Measurements from ENCODE around the gene ZNF185. TPM values are rescaled to one million over a fixed set of nuclear protein-coding genes. Genes with fewer than 3 reads are reported as not detected.
"Not testable (repeated sequence)": the region's sequence is repeated elsewhere in the genome, so short reads cannot be mapped to it uniquely, and the experiment has no call there.

ZNF185 gene
- total RNA-seq, 1 donor from 2014 or later: 63.4 TPM

DNA sequence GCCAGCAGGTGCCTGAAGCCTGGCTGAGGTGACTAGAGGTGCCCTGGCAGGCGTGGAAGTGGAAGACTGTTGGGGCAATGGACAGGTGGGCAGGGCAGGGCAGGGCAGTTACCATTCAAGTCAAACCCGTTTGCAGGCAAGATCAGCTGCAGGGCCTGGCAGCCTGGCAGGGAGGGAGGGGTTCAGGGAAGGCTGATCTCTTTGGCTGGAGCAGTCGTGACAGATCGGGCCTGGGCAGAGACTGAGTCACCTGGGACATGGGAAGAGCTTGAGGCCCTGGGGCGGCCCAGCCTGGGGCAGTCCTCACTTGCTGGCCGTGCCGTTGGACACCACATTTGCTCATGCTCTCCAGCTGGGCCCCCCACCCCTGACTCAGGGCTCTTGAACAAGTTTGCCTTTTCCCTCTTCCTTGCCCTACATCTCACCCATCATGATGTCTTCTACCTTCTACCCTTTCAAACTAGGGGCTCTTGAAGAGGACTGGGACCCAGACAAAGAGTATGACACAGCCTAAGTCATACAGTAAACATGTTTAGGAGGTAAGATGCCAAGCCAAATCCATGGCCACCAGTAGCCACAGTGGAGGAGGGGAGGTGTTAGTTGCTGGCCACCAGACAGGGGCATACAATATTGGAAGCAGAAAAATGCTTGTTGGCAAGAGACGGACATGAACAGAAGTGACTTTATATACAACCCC is 2.0 kb upstream of the ZNF185 start:
- DNase-seq (ENCODE audit: low read depth): peak; percentile 36

DNA sequence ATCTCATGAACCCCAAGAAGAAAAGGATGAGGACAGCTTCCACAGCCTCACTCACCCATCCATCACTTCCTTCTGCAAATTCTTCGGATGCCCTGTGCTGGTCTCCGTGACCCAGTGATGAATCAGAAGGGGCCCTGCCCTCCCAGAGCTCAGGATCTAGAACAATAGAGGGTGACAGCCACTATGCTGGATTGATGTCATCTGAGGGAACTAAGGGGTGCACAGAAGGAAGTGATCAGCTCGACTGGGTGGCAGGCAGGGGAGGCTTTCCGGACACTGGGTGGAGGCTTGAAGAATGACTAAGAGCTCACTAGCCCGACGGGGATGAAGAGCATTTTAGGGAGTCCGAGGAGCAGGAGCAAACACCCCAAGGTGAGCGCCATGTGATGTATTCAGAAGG is 1.4 kb upstream of the ZNF185 start:
- peak; percentile 55 for DNase-seq (ENCODE audit: low read depth)

- no peak for DNase-seq (ENCODE audit: low read depth)
Observed at GRCh38 chrX:152898442-152898841, 575 bp downstream of the ZNF185 start.

- DNase-seq (ENCODE audit: low read depth): no peak
Observed at GRCh38 chrX:152899111-152899873, 1.4 kb downstream of the ZNF185 start.

GRCh38 chrX:152899874-152900719 is 2.2 kb downstream of the ZNF185 start:
- no peak for DNase-seq (ENCODE audit: low read depth)

DNA sequence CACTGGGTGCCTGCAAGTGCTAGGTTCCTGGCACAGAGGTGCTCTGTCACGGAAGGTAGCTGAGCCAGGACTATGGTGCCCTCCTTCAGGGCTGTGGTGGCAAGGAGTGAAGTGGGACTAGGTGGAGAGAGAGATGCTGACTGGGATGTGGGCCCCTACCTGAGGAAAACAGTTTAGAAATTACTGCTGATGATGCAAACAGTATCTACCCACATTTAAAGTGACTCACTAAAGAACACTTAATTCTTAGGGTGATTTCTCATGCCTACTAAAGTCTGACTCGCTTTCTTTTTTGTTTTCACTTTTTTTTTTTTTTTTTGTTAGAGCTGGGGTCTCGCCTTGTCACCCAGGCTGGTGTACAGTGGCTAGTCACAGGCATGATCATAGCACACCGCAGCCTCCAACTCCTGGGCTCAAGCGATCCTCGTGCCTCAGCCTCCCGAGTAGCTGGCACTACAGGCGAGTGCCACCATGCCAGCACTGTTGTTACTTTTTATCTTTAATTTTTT is 3.1 kb downstream of the ZNF185 start:
- DNase-seq (ENCODE audit: low read depth): peak; percentile 34

GRCh38 chrX:152901816-152902501 is 4.1 kb downstream of the ZNF185 start:
- DNase-seq (ENCODE audit: low read depth): no peak

DNA sequence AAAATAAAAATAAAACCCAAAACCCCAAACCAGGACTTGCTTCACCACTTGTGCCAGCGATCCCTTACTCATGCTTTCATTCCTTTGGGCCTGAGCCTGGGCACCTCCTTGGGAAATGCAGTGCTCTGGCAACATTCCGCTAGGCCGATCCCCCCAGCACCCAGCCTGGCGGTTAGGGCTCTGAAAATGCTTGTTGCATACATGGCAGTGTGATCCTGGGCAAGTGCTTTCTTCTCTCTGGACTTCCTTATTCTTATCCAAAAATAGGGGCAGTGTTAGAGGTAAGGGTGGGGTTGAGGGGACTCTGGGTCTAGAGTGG is 4.6 kb downstream of the ZNF185 start:
- DNase-seq (ENCODE audit: low read depth): no peak

DNA sequence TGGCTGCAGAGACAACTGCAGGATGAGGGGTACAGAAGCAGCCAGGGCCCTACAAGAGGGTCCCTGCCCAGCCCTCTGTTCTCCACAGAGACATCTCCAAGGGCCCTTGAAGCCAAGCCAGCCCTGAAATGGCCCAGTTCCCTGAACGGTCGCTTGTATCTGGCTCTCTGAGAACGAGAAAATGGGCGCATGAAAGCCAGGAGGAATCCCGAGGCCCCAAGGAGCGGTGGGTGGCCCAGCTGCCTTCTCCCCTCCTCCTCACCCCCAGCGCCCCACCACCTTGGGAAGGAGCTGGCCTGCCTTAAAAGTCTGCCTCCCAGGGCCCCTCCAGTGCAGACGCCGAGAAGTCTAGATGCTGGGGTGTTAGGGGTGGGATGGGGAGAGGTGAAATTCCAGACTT is 5.7 kb downstream of the ZNF185 start:
- DNase-seq (ENCODE audit: low read depth): no peak

- DNase-seq (ENCODE audit: low read depth): peak; percentile 79
Observed at GRCh38 chrX:152904151-152905080, 6.5 kb downstream of the ZNF185 start.

- no peak for DNase-seq (ENCODE audit: low read depth)
Observed at GRCh38 chrX:152905081-152905420, 7.2 kb downstream of the ZNF185 start.

- DNase-seq (ENCODE audit: low read depth): no peak
Observed at GRCh38 chrX:152907084-152907651, 9.3 kb downstream of the ZNF185 start.

DNA sequence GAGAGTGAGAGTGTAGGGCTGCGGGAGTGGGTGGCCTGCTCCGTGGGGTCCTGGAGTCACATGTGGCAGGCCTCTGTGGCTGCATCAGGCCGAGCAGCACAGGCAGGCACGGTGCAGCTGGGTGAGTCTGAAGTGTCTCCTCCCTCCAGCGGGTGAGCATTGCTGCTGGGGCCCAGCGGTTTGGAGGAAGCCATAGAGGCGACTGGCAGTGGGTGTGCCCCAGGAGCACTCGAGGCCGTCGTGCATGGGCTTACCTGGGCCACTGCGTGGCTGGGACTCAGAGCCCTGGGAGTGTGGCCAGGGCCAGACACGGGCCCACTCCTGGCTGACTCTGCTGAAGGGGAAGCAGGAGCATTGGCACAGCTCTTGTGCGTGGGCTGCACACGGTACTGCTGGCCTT is 10.6 kb downstream of the ZNF185 start:
- DNase-seq (ENCODE audit: low read depth): no peak

DNA sequence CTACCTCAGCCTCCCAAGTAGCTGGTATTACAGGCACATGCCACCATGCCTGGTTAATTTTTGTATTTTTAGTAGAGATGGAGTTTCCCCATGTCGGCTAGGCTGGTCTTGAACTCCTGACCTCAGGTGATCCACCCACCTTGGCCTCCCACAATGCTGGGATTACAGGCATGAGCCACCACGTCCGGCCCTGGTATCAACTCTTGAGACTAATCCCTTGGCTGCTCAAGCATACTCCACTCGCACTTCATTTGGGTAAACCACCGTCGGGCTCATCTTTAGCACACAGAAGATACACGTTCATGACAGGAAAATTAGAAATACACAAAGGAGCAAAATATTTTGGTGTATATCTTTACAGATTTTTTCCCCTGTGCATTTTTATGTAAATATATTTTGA is 12.2 kb downstream of the ZNF185 start:
- DNase-seq (ENCODE audit: low read depth): not testable (repeated sequence)

- no peak for DNase-seq (ENCODE audit: low read depth)
Observed at GRCh38 chrX:152912106-152912505, 14.2 kb downstream of the ZNF185 start.

DNA sequence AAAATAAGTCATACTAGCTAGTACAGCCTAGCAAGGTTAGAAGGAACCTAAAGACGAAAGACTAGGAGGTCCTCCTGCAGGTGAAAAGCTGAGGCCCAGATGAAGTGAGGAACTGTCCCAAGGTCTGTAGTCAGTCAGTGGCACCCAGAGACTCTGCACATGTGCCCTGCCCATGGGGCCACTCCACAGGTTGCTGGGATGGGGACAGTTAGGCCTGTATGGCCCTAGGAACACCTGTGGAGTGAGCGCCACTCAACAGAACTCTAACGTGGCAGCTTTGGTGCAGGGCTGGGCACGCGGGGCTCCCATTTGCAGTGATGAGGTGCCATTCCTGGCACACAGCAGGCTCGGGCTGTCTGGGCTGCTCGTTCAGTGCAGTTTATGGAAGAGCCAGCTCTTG is 14.8 kb downstream of the ZNF185 start:
- no peak for DNase-seq (ENCODE audit: low read depth)

DNA sequence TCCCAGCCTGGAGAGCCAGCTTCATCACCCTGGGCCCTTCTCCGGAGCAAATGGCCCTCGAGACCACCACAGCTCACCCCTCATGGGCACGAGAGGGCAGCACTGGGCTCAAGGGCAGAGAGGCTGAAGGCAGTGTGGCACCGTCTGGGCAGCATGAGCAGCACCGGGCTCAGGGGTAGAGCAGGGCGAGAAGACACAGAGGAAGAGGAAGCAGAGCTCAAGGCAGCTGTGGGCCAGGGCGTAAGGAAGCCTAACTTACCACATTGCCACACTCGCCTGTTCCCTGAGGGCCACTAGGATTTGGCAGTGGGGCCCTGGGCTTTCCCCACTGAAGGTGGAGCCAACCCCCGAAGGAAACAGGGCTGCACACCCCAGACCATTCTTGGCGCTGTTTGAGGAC is 15.5 kb downstream of the ZNF185 start:
- no peak for DNase-seq (ENCODE audit: low read depth)

- no peak for DNase-seq (ENCODE audit: low read depth)
Observed at GRCh38 chrX:152913910-152914309, 16.0 kb downstream of the ZNF185 start.

- peak; percentile 59 for DNase-seq (ENCODE audit: low read depth)
Observed at GRCh38 chrX:152915541-152916241, 17.8 kb downstream of the ZNF185 start.
